ENCODE data around the gene GALNT13. TPM values are rescaled to one million over a fixed set of nuclear protein-coding genes. Genes with fewer than 3 reads are reported as not detected.

The GALNT13 gene
- total RNA-seq, 2 experiments from 2014 or later = 0.32 to 0.60 TPM

GRCh38 chr2:154391051-154391450 lies 519.3 kb downstream of the GALNT13 start:
- no peaks in the 10 kb centered on the region for H3K4me1 Mint-ChIP-seq (ENCODE audit: low read depth)
- no peak overlapping the region for H3K27ac Mint-ChIP-seq
- no peaks in the 10 kb centered on the region for H3K36me3 Mint-ChIP-seq (ENCODE audit: low read depth)
- peaks cover 8% of the 10 kb centered on the region for H3K9me3 Mint-ChIP-seq
- POLR2A ChIA-PET = no interaction called here
- intact Hi-C loops (cut with micrococcal nuclease) = no loop called here
- no peak overlapping the region for H3K4me3 Mint-ChIP-seq
- no peaks in the 10 kb centered on the region for H3K27me3 Mint-ChIP-seq
- no peak for DNase-seq
- CTCF ChIA-PET = no interaction called here
- TF ChIP-seq CTCF (IDR thresholded peaks at IDR 0.05) = no peak
- ATAC-seq = no peak

- H3K36me3 Mint-ChIP-seq (ENCODE audit: low read depth) = no peaks in the 10 kb centered on the region
- H3K27ac Mint-ChIP-seq = no peak overlapping the region
- intact Hi-C loops (cut with micrococcal nuclease) = no loop called here
- ATAC-seq (no peak), DNase-seq (no peak)
- POLR2A ChIA-PET = no interaction called here
- no peak for TF ChIP-seq CTCF (IDR thresholded peaks at IDR 0.05)
- no peak overlapping the region for H3K4me3 Mint-ChIP-seq
- CTCF ChIA-PET = no interaction called here
- H3K4me1 Mint-ChIP-seq (ENCODE audit: low read depth) = no peaks in the 10 kb centered on the region
- no peaks in the 10 kb centered on the region for H3K27me3 Mint-ChIP-seq
- peaks cover 8% of the 10 kb centered on the region for H3K9me3 Mint-ChIP-seq
Measured at GRCh38 chr2:154392256-154392655, 520.5 kb downstream of the GALNT13 start.

- H3K27me3 Mint-ChIP-seq = no peaks in the 10 kb centered on the region
- H3K9me3 Mint-ChIP-seq = peaks cover 5% of the 10 kb centered on the region
- CTCF ChIA-PET = no interaction called here
- POLR2A ChIA-PET = no interaction called here
- intact Hi-C loops (cut with micrococcal nuclease) = no loop called here
- no peak overlapping the region for H3K4me3 Mint-ChIP-seq
- no peak for DNase-seq
- H3K4me1 Mint-ChIP-seq (ENCODE audit: low read depth) = no peaks in the 10 kb centered on the region
- no peak overlapping the region for H3K27ac Mint-ChIP-seq
- TF ChIP-seq CTCF (IDR thresholded peaks at IDR 0.05) = no peak
- H3K36me3 Mint-ChIP-seq (ENCODE audit: low read depth) = no peaks in the 10 kb centered on the region
- no peak for ATAC-seq
Measured at GRCh38 chr2:154394600-154394999, 522.9 kb downstream of the GALNT13 start.

GRCh38 chr2:154400563-154401290 lies 529.0 kb downstream of the GALNT13 start:
- ChIA-PET CTCF (interaction anchor here (1.2 kb wide), 1 partner anchor 12 kb away, joined by 3 read pairs; no protein-coding TSS in a partner anchor), POLR2A (no interaction called here)
- no peak for ATAC-seq
- Mint-ChIP-seq H3K27me3 (no peaks in the 10 kb centered on the region), H3K36me3 (ENCODE audit: low read depth) (no peaks in the 10 kb centered on the region), H3K27ac (no peak overlapping the region), H3K4me3 (no peak overlapping the region), H3K9me3 (no peaks in the 10 kb centered on the region), H3K4me1 (ENCODE audit: low read depth) (no peaks in the 10 kb centered on the region)
- intact Hi-C loops (cut with micrococcal nuclease) = no loop called here
- TF ChIP-seq CTCF (IDR thresholded peaks at IDR 0.05) = no peak
- DNase-seq = no peak

- intact Hi-C loops (cut with micrococcal nuclease) = no loop called here
- no peak for TF ChIP-seq CTCF (IDR thresholded peaks at IDR 0.05)
- no peak for ATAC-seq
- no peaks in the 10 kb centered on the region for H3K4me1 Mint-ChIP-seq (ENCODE audit: low read depth)
- H3K27me3 Mint-ChIP-seq = no peaks in the 10 kb centered on the region
- H3K27ac Mint-ChIP-seq = no peak overlapping the region
- DNase-seq = no peak
- H3K9me3 Mint-ChIP-seq = no peaks in the 10 kb centered on the region
- no peak overlapping the region for H3K4me3 Mint-ChIP-seq
- ChIA-PET POLR2A (no interaction called here), CTCF (no interaction called here)
- H3K36me3 Mint-ChIP-seq (ENCODE audit: low read depth) = no peaks in the 10 kb centered on the region
Measured at GRCh38 chr2:154402213-154402612, 530.5 kb downstream of the GALNT13 start.
